GM19099 (cell line): ENCODE data around the gene PCNP.

Experiments
- POLR2A ChIP-seq: IDR thresholded peaks from 3 replicates; pipeline ENCODE4 v1.6.1; 2011; ENCODE audit warnings: low read depth; ENCODE audit not compliant: insufficient read length; ENCODE audit errors: extremely low read depth

PCNP gene

GRCh38 chr3:101618726-101619125, 44.7 kb downstream of the PCNP start:
- TF ChIP-seq POLR2A: no peak

- TF ChIP-seq POLR2A: no peak
These were observed 45.8 kb downstream of the PCNP start for GRCh38 chr3:101619734-101620133.

- TF ChIP-seq POLR2A: no peak
These were observed 49.7 kb downstream of the PCNP start for GRCh38 chr3:101623656-101624055.

GRCh38 chr3:101624857-101625256, 50.9 kb downstream of the PCNP start:
- no peak for TF ChIP-seq POLR2A

- no peak for TF ChIP-seq POLR2A
These were observed 51.9 kb downstream of the PCNP start for GRCh38 chr3:101625879-101626278.

GRCh38 chr3:101629219-101629618, 55.2 kb downstream of the PCNP start:
- no peak for TF ChIP-seq POLR2A

- no peak for TF ChIP-seq POLR2A
These were observed 57.3 kb downstream of the PCNP start for GRCh38 chr3:101631098-101631796.

GRCh38 chr3:101632586-101632985, 58.6 kb downstream of the PCNP start:
- no peak for TF ChIP-seq POLR2A

GRCh38 chr3:101633186-101633585, 59.2 kb downstream of the PCNP start:
- no peak for TF ChIP-seq POLR2A

- TF ChIP-seq POLR2A: no peak
These were observed 60.7 kb downstream of the PCNP start for GRCh38 chr3:101634591-101635196.

- TF ChIP-seq POLR2A: no peak
These were observed 61.4 kb downstream of the PCNP start for GRCh38 chr3:101635345-101635744.

- no peak for TF ChIP-seq POLR2A
These were observed 62.2 kb downstream of the PCNP start for GRCh38 chr3:101635954-101636798.

GRCh38 chr3:101637451-101637850, 63.5 kb downstream of the PCNP start:
- no peak for TF ChIP-seq POLR2A

- TF ChIP-seq POLR2A: no peak
These were observed 64.3 kb downstream of the PCNP start for GRCh38 chr3:101638261-101638745.

- no peak for TF ChIP-seq POLR2A
These were observed 65.4 kb downstream of the PCNP start for GRCh38 chr3:101639280-101639963.
